Measurements from ENCODE around the gene MFSD11.
"Not testable (repeated sequence)": the region's sequence is repeated elsewhere in the genome, so short reads cannot be mapped to it uniquely, and the experiment has no call there.

MFSD11 gene

DNA sequence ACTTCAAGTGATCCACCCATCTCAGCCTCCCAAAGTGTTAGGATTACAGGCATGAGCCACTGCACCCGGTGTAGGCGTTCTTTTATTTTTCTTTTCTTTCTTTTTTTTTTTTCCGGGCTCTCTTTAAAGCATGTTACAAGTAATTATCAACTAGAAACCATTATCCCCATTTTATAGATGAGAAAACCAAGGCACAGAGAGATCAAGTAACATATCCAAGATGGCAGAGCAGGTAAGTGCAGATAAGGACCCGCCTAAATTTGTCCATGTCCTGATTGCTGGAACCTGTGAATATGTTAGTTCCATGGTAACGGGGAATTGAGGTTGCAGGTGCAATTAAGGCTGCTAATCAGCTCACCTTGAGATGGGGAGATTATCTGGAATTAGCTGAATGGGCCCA lies 54.4 kb downstream of the MFSD11 start:
- TF ChIP-seq, protein P1, sequence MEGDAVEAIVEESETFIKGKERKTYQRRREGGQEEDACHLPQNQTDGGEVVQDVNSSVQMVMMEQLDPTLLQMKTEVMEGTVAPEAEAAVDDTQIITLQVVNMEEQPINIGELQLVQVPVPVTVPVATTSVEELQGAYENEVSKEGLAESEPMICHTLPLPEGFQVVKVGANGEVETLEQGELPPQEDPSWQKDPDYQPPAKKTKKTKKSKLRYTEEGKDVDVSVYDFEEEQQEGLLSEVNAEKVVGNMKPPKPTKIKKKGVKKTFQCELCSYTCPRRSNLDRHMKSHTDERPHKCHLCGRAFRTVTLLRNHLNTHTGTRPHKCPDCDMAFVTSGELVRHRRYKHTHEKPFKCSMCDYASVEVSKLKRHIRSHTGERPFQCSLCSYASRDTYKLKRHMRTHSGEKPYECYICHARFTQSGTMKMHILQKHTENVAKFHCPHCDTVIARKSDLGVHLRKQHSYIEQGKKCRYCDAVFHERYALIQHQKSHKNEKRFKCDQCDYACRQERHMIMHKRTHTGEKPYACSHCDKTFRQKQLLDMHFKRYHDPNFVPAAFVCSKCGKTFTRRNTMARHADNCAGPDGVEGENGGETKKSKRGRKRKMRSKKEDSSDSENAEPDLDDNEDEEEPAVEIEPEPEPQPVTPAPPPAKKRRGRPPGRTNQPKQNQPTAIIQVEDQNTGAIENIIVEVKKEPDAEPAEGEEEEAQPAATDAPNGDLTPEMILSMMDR (IDR thresholded peaks at IDR 0.05; ENCODE audit: low read depth, low read length), result no peak

DNA sequence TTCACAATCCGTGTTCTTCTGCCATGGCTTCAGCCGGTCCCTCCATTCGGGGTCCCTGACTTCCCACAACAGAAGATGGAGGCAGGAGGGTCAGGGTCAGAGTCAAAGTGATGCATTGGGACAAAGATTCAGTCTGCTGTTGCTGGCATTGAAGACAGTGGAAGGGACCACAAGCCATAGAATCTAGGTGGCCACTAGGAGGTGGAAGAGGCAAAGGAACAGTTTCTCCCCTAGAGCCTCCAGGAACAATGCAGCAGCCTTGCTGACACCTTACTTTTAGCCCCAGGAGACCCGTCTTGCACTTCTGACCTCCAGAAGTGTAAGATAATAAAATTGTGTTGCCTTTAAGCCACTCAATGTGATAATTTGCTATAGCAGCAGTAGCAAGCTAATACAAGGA lies 55.9 kb downstream of the MFSD11 start:
- no peak for DNase-seq (ENCODE audit: extremely low read depth, low read depth)

More for the DNA sequence above, 54.4 kb downstream of the MFSD11 start:
- no peak for DNase-seq (ENCODE audit: extremely low read depth, low read depth)

DNA sequence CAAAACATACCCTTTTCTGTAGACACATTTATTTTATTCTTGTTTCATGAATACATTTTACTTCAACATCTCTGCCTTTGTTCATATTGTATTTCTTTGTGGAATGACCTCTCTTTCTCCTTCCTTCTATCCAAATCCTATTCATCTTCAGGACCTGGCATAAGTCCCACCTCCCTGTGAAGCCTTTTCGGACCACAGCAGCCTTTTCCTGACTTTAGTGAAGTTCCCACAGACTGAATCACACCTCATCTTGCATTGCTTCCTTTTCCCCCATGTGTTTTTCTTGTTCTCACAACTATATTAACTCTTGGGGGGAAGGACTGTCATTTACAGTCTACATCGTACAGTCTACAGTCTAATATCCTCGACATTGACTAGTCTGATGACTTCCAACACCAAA lies 58.2 kb downstream of the MFSD11 start:
- TF ChIP-seq, protein P1 (IDR thresholded peaks at IDR 0.05; ENCODE audit: low read depth, low read length), result no peak
- DNase-seq (ENCODE audit: extremely low read depth, low read depth), result no peak

More for the DNA sequence above, 55.9 kb downstream of the MFSD11 start:
- TF ChIP-seq, protein P1 (IDR thresholded peaks at IDR 0.05; ENCODE audit: low read depth, low read length), result peak; percentile 51

DNA sequence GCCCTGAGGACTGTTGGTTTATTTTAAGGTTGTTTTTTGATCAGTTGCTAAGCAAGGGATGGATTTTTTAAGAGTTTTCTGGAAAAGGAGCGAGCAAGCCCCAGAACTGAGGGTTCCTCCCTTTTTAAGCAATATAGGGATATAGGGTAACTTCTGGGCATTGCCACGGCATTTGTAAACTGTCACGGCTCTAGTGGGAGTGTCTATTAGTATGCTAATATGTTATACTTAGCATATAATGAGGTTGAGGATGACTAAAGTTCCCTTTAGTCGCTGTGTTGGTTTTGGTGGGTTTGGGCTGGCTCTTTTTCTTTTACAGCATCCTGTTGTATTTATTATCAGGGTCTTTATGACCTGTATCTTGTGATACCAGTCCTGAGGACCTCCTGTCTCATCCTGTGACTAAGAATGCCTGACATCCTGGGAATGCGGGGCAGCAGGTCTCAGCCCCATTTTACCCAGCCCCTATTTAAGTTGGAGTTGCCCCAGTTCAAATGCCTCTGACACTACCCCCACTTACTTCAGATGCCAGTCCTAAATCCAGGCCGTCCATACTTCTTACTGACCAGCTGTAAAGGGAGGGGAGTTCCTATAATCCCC lies 59.4 kb downstream of the MFSD11 start:
- TF ChIP-seq, protein P1 (IDR thresholded peaks at IDR 0.05; ENCODE audit: low read depth, low read length), result no peak
- no peak for DNase-seq (ENCODE audit: extremely low read depth, low read depth)

DNA sequence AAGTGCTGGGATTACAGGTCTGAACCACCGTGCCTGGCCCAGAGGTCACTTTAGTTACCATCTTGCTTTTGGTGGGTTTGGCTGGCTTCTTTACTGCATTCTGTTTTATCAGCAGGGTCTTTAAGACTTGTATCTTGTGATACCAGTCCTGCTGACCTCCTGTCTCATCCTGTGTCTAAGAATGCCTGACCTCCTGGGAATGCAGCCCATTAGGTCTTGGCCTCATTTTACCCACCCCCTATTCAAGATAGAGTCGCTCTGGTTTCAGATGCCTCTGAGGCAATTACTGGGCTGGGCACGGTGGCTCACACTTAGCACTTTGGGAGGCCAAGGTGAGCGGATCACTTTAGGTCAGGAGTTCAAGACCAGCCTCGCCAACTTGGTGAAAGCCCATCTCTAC lies 63.8 kb downstream of the MFSD11 start:
- no peak for DNase-seq (ENCODE audit: extremely low read depth, low read depth)
- TF ChIP-seq, protein P1 (IDR thresholded peaks at IDR 0.05; ENCODE audit: low read depth, low read length), result no peak

DNA sequence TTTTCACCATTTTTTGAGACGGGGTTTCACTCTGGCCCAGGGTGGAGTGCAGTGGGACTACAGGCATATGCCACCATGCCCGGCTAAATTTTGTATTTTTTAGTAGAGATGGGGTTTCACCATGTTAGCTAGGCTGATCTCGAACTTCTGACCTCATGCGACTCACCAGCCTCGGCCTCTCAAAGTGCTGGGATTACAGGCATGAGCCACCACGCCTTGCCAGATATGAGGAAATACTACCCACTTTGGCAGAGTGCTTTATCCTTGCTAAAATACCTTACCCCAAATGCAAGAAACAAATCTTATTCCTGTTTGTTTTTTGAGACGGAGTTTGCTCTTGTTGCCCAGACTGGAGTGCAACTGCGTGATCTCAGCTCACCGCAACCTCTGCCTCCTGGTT lies 67.4 kb downstream of the MFSD11 start:
- TF ChIP-seq, protein P1 (IDR thresholded peaks at IDR 0.05; ENCODE audit: low read depth, low read length), result no peak
- DNase-seq (ENCODE audit: extremely low read depth, low read depth), result peak; percentile 25

DNA sequence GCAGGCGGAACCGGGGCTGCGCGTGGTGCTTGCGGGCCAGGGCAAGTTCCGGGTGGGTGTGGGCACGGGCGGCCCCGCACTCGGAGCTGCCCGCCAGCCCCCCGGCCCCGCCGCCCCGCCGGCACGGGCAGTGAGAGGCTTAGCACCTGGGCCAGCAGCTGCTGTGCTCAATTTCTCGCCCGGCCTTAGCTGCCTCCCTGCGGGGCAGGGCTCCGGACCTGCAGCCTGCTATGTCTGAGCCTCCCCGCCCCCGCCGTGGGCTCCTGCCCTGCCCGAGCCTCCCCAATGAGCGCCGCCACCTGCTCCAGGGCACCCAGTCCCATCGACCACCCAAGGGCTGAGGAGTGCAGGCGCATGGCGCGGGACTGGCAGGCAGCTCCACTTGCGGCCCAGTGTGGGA lies 68.2 kb downstream of the MFSD11 start:
- DNase-seq (ENCODE audit: extremely low read depth, low read depth), result not testable (repeated sequence)

DNA sequence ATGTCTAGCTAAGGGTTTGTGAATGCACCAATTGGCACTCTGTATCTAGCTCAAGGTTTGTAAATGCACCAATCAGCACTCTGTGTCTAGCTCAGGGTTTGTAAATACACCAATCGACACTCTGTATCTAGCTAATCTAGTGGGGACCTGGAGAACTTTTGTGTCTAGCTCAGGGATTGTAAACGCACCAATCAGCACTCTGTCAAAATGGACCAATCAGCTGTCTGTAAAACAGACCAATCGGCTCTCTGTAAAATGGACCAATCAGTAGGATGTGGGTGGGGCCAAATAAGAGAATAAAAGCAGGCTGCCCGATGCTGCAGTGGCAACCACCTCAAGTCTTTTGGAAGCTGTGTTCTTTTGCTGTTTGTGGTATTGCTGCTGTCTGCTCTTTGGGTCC lies 68.8 kb downstream of the MFSD11 start:
- not testable (repeated sequence) for DNase-seq (ENCODE audit: extremely low read depth, low read depth)
